HEK293T (cell line): ENCODE data around the gene NKTR.

Experiments
- CTCF ChIA-PET: fragments of 350-600 bp; formaldehyde crosslinking; extraction: SDS; loops from one replicate; lab custom pipeline; 2021; ENCODE audit warnings: antibody characterized with exemption, inconsistent platforms; lab: Yijun Ruan, JAX
- POLR2A ChIA-PET: fragments of 350-600 bp; formaldehyde crosslinking; extraction: SDS; loops from one replicate; lab custom pipeline; 2020; ENCODE audit warnings: antibody characterized with exemption, inconsistent platforms; lab: Yijun Ruan, JAX
- DNase-seq: peaks from one replicate; pipeline ENCODE4 v3.0.0; 2012; ENCODE audit warnings: mixed read lengths; ENCODE audit errors: extremely low spot score
- ARNT ChIP-seq: fragments of 450-650 bp; IDR thresholded peaks from 2 replicates; pipeline ENCODE4 v1.6.1; 2017; ENCODE audit warnings: mild to moderate bottlenecking
- BHLHE40 ChIP-seq: fragments of 450-650 bp; IDR thresholded peaks from 2 replicates; pipeline ENCODE4 v1.6.1; 2016; ENCODE audit warnings: mild to moderate bottlenecking, moderate library complexity, borderline replicate concordance
- CTBP1 ChIP-seq: fragments of 450-650 bp; IDR thresholded peaks from 2 replicates; pipeline ENCODE4 v1.6.1; 2016; ENCODE audit warnings: borderline replicate concordance
- ELF4 ChIP-seq: fragments of 450-650 bp; IDR thresholded peaks from 2 replicates; pipeline ENCODE4 v1.6.1; 2017; ENCODE audit warnings: antibody characterized with exemption
- FOXA1 ChIP-seq: fragments of 450-650 bp; IDR thresholded peaks from 2 replicates; pipeline ENCODE4 v1.6.1; 2016; ENCODE audit warnings: mild to moderate bottlenecking
- FOXK2 ChIP-seq: fragments of 450-650 bp; IDR thresholded peaks from 2 replicates; pipeline ENCODE4 v1.6.1; 2016; ENCODE audit warnings: mild to moderate bottlenecking
- FOXM1 ChIP-seq: fragments of 450-650 bp; IDR thresholded peaks from 2 replicates; pipeline ENCODE4 v1.6.1; 2017; ENCODE audit warnings: mild to moderate bottlenecking, borderline replicate concordance
- HDGF ChIP-seq: fragments of 450-650 bp; IDR thresholded peaks from 2 replicates; pipeline ENCODE4 v1.6.1; 2017; ENCODE audit warnings: antibody characterized with exemption, borderline replicate concordance
- L3MBTL2 ChIP-seq: fragments of 450-650 bp; conservative IDR thresholded peaks from 2 replicates; pipeline ENCODE4 v1.6.1; 2016; ENCODE audit warnings: mild to moderate bottlenecking
- LEF1 ChIP-seq: fragments of 450-650 bp; IDR thresholded peaks from 2 replicates; pipeline ENCODE4 v1.6.1; 2017; ENCODE audit warnings: mild to moderate bottlenecking, borderline replicate concordance
- NFRKB ChIP-seq: fragments of 450-650 bp; IDR thresholded peaks from 2 replicates; pipeline ENCODE4 v1.6.1; 2016; ENCODE audit warnings: mild to moderate bottlenecking, moderate library complexity
- PKNOX1 ChIP-seq: fragments of 450-650 bp; IDR thresholded peaks from 2 replicates; pipeline ENCODE4 v1.6.1; 2016
- SP1 ChIP-seq: fragments of 450-650 bp; IDR thresholded peaks from 2 replicates; pipeline ENCODE4 v1.6.1; 2017
- SUZ12 ChIP-seq: fragments of 450-650 bp; IDR thresholded peaks from 2 replicates; pipeline ENCODE4 v1.6.1; 2016; ENCODE audit warnings: mild to moderate bottlenecking
- TARDBP ChIP-seq: fragments of 450-650 bp; IDR thresholded peaks from 2 replicates; pipeline ENCODE4 v1.6.1; 2016
- ZNF384 ChIP-seq: fragments of 450-650 bp; IDR thresholded peaks from 2 replicates; pipeline ENCODE4 v1.6.1; 2016

The NKTR gene

GRCh38 chr3:42612217-42612616 lies 11.7 kb downstream of the NKTR start:
- POLR2A ChIA-PET, result interaction anchor here (1.9 kb wide), 1 partner anchor 12 kb away, joined by 6 read pairs; the partner anchor contains the start of gene NKTR
- no peak for DNase-seq
- CTCF ChIA-PET, result interaction anchor here (0.9 to 1.6 kb wide), 2 partner anchors 13 to 36 kb away, joined by 3 to 4 read pairs; no protein-coding TSS in a partner anchor
- TF ChIP-seq ZNF384 (no peak), SP1 (no peak), PKNOX1 (no peak), L3MBTL2 (no peak), ELF4 (no peak), LEF1 (no peak), FOXK2 (no peak), SUZ12 (no peak), BHLHE40 (no peak), FOXM1 (no peak), HDGF (no peak), ARNT (no peak), FOXA1 (no peak), CTBP1 (no peak), NFRKB (no peak), TARDBP (no peak)

- DNase-seq, result no peak
- ChIA-PET CTCF (interaction anchor here (0.9 to 1.8 kb wide), 4 partner anchors 12 to 35 kb away, joined by 3 to 7 read pairs (median 4); partner anchors contain the start of genes NKTR and SS18L2), POLR2A (interaction anchor here (1.9 kb wide), 1 partner anchor 13 kb away, joined by 6 read pairs; the partner anchor contains the start of gene NKTR)
- TF ChIP-seq CTBP1 (no peak), L3MBTL2 (no peak), FOXM1 (no peak), NFRKB (no peak), SUZ12 (no peak), HDGF (no peak), LEF1 (no peak), FOXK2 (no peak), TARDBP (no peak)
Observed at GRCh38 chr3:42612928-42613327, 12.4 kb downstream of the NKTR start.

- TF ChIP-seq L3MBTL2 (no peak), SUZ12 (no peak), ZNF384 (no peak), FOXK2 (no peak), CTBP1 (no peak), TARDBP (no peak), BHLHE40 (no peak), FOXA1 (no peak)
- ChIA-PET POLR2A (interaction anchor here (0.7 to 1.9 kb wide), 2 partner anchors 13 to 32 kb away, joined by 3 to 6 read pairs; partner anchors contain the start of gene NKTR), CTCF (interaction anchor here (0.7 to 1.8 kb wide), 4 partner anchors 11 to 1295 kb away, joined by 3 to 7 read pairs (median 4); partner anchors contain the start of genes NKTR and SS18L2)
- peak; percentile 15 for DNase-seq
Observed at GRCh38 chr3:42613462-42613861, 13.0 kb downstream of the NKTR start.

GRCh38 chr3:42631620-42632019 lies 31.1 kb downstream of the NKTR start:
- TF ChIP-seq ZNF384, result 0 out of 2 replicates have a peak, but pooled peaks have one; percentile 8
- TF ChIP-seq FOXM1, result no peak
- POLR2A ChIA-PET, result no interaction called here
- CTCF ChIA-PET, result no interaction called here
- DNase-seq, result no peak

GRCh38 chr3:42632146-42632545 lies 31.7 kb downstream of the NKTR start:
- no peak for DNase-seq
- CTCF ChIA-PET, result no interaction called here
- POLR2A ChIA-PET, result no interaction called here
- TF ChIP-seq HDGF (no peak), BHLHE40 (no peak), PKNOX1 (no peak), SUZ12 (no peak), SP1 (no peak), NFRKB (no peak)

- no peak for TF ChIP-seq HDGF
- TF ChIP-seq SUZ12, result no peak
- TF ChIP-seq NFRKB, result no peak
- no peak for TF ChIP-seq FOXK2
- TF ChIP-seq CTBP1, result no peak
- TF ChIP-seq FOXM1, result no peak
- TF ChIP-seq FOXA1, result no peak
- no peak for TF ChIP-seq SP1
- no peak for TF ChIP-seq L3MBTL2
- TF ChIP-seq ZNF384, result no peak
- no peak for TF ChIP-seq ARNT
- TF ChIP-seq ELF4, result no peak
- no peak for TF ChIP-seq BHLHE40
- TF ChIP-seq LEF1, result no peak
- TF ChIP-seq TARDBP, result no peak
- TF ChIP-seq PKNOX1, result no peak
- DNase-seq, result no peak
- ChIA-PET CTCF (no interaction called here), POLR2A (no interaction called here)
Observed at GRCh38 chr3:42633544-42633943, 33.1 kb downstream of the NKTR start.
